H1 (cell line): ENCODE measurements around the gene NECAB3. TPM values are rescaled to one million over a fixed set of nuclear protein-coding genes. Genes with fewer than 3 reads are reported as not detected.

Experiments used
- CREB1 ChIP-seq: IDR thresholded peaks from 2 replicates; pipeline ENCODE4 v1.6.1; 2012; ENCODE audit warnings: inconsistent platforms
- JUND ChIP-seq: IDR thresholded peaks from 2 replicates; pipeline ENCODE4 v1.6.1; 2011; ENCODE audit warnings: mild to moderate bottlenecking, improper control_type of control experiment, low read length
- SP1 ChIP-seq: IDR thresholded peaks from 2 replicates; pipeline ENCODE4 v1.6.1; 2011; ENCODE audit warnings: low read depth, low read length
- polyA plus RNA-seq, 7 experiments: library from polyadenylated mRNA; depleted of rRNA in 3 of 7; stranded (reverse) in 5 of 7; unstranded in 2 of 7; fragments of >200 nt in 5 of 7; fragments of 200-250 nt in 2 of 7; gene quantifications; 1 replicate in 5 of 7; 2 replicates in 1 of 7; 4 replicates in 1 of 7; pipeline versions ENCODE4 v1.2.1 to v1.2.3, GENCODE V29; 2011 to 2013; ENCODE audit warnings: missing spikeins in 2 of 7, mixed read lengths in 2 of 7
- total RNA-seq: library from RNA; stranded (reverse); fragmentation: NEBNext Ultra II Directional; extraction: Animal tissue kit (Norgen Biotek cat#: 25700); gene quantifications from 2 replicates; pipeline ENCODE4 v1.2.1, GENCODE V29; 2021
- TF ChIP-seq, protein P1 (sequence below): IDR thresholded peaks from 2 replicates; pipeline ENCODE4 v1.6.1; 2012; ENCODE audit warnings: low read length, inconsistent platforms
- TF ChIP-seq, protein P2 (sequence below): IDR thresholded peaks from 2 replicates; pipeline ENCODE4 v1.6.1; 2011; ENCODE audit warnings: low read length, improper control_type of control experiment

Gene NECAB3
- total and polyA plus RNA-seq, 2 of the 8 experiments (the other 6 are each of a cell fraction or from before 2014, with no cell fraction given) = 20.5 to 46.2 TPM

DNA sequence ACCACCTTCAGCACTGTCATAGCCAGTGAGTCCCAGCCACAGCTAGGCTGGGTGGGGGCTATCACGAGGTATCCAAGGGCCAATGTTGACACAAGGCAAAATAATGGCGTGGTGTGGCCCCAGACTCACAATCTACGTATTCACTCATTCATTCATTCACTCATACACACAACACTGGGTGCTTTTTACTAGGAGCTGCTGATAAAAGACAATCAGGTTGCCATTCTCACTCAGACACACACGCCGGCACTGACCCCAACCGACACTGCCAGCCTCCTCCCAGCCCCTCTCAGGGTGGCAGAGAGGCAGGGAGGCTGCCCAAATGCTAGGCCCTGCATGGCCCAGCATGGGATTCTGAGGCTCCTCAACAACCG, 13.6 kb downstream of the NECAB3 start (continued):
- TF ChIP-seq, protein P1, sequence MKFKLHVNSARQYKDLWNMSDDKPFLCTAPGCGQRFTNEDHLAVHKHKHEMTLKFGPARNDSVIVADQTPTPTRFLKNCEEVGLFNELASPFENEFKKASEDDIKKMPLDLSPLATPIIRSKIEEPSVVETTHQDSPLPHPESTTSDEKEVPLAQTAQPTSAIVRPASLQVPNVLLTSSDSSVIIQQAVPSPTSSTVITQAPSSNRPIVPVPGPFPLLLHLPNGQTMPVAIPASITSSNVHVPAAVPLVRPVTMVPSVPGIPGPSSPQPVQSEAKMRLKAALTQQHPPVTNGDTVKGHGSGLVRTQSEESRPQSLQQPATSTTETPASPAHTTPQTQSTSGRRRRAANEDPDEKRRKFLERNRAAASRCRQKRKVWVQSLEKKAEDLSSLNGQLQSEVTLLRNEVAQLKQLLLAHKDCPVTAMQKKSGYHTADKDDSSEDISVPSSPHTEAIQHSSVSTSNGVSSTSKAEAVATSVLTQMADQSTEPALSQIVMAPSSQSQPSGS = no peak
- TF ChIP-seq SP1 (no peak), JUND (no peak), CREB1 (no peak)
- TF ChIP-seq, protein P2, sequence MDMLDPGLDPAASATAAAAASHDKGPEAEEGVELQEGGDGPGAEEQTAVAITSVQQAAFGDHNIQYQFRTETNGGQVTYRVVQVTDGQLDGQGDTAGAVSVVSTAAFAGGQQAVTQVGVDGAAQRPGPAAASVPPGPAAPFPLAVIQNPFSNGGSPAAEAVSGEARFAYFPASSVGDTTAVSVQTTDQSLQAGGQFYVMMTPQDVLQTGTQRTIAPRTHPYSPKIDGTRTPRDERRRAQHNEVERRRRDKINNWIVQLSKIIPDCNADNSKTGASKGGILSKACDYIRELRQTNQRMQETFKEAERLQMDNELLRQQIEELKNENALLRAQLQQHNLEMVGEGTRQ = no peak
- TF ChIP-seq, all 59 proteins: peak for 0
